ENCODE measurements around the gene MBD5. TPM values are rescaled to one million over a fixed set of nuclear protein-coding genes. Genes with fewer than 3 reads are reported as not detected.

Gene MBD5
- total and polyA plus RNA-seq, 4 donors: 5.7 to 140 (median 21.2) TPM

DNA sequence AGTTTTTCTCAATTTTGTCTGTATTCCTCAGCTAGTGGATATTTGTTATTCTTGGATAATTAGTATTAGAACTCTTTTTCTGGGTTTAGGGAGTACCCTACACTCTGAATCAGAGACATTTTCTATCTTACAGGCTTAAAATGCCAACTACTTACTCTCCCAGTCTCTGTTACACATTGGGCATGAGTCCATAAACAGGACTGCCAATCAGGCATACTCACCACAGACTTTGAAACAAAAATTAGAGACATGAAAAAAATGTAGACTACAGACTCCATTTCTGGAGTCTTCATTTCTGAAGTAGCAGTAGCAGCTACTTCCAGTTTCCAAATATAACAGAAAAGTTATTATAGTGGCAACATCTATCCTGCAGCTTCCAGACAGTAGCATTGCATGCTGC lies 279.7 kb downstream of the MBD5 start:
- Histone ChIP-seq H3K27me3 (ENCODE audit: control insufficient read depth in 3 of 3, insufficient read depth in 3 of 3, low read length in 2 of 3) (no peaks in the 10 kb centered on the region), H3K4me1 (ENCODE audit: control insufficient read depth in 5 of 5, insufficient read depth in 5 of 5, low read length in 5 of 5) (peaks cover 0 to 9% (median 0%) of the 10 kb centered on the region in 5 donors), H3K27ac (ENCODE audit: low read depth in 1 of 2, low read length in 1 of 2) (no peak overlapping the region), H3K9ac (ENCODE audit: insufficient read depth in 1 of 2, low read length in 2 of 2) (no peak overlapping the region), H3K36me3 (ENCODE audit: control insufficient read depth in 4 of 4, insufficient read depth in 4 of 4, low read length in 4 of 4) (peaks cover 0 to 2% (median under 1%) of the 10 kb centered on the region in 4 donors), H3K4me3 (no peak overlapping the region), H3K9me3 (ENCODE audit: control insufficient read depth in 4 of 4, insufficient read depth in 3 of 4, low read length in 3 of 4) (no peaks in the 10 kb centered on the region)
- no peak for DNase-seq
- ATAC-seq (ENCODE audit: insufficient read depth, low FRiP score): no peak
- TF ChIP-seq, protein P1, sequence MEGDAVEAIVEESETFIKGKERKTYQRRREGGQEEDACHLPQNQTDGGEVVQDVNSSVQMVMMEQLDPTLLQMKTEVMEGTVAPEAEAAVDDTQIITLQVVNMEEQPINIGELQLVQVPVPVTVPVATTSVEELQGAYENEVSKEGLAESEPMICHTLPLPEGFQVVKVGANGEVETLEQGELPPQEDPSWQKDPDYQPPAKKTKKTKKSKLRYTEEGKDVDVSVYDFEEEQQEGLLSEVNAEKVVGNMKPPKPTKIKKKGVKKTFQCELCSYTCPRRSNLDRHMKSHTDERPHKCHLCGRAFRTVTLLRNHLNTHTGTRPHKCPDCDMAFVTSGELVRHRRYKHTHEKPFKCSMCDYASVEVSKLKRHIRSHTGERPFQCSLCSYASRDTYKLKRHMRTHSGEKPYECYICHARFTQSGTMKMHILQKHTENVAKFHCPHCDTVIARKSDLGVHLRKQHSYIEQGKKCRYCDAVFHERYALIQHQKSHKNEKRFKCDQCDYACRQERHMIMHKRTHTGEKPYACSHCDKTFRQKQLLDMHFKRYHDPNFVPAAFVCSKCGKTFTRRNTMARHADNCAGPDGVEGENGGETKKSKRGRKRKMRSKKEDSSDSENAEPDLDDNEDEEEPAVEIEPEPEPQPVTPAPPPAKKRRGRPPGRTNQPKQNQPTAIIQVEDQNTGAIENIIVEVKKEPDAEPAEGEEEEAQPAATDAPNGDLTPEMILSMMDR (IDR thresholded peaks at IDR 0.05; ENCODE audit: control extremely low read depth, extremely low read depth): no peak

DNA sequence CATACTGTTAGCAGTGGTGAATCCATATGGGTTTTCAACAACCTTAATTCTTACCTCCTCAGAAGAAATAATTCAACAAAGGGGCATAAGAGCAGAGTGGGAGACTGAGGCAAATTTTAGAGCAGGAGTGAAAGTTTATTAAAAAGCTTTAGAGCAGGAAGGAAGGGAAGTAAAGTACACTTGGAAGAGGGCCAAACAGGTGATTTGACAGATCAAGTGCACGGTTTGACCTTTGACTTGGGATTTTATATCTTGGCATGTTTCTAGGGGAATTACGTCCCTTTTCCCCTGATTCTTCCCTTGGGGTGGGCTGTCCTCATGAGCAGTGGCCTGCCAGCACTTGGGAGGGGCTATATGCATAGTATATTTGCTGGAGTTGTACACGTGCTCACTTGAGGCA lies 280.5 kb downstream of the MBD5 start:
- no peak overlapping the region for H3K27ac ChIP-seq (ENCODE audit: low read depth in 1 of 2, low read length in 1 of 2)
- TF ChIP-seq, protein P1 (IDR thresholded peaks at IDR 0.05; ENCODE audit: control extremely low read depth, extremely low read depth): no peak
- WGBS, 2 donors: 70 to 71% methylated on average over 3 of the region's 3 CpGs
- peaks cover 0 to 2% (median under 1%) of the 10 kb centered on the region in 4 donors for H3K36me3 ChIP-seq (ENCODE audit: control insufficient read depth in 4 of 4, insufficient read depth in 4 of 4, low read length in 4 of 4)
- no peak overlapping the region for H3K9ac ChIP-seq (ENCODE audit: insufficient read depth in 1 of 2, low read length in 2 of 2)
- no peak overlapping the region for H3K4me3 ChIP-seq
- H3K4me1 ChIP-seq (ENCODE audit: control insufficient read depth in 5 of 5, insufficient read depth in 5 of 5, low read length in 5 of 5): peaks cover 0 to 10% (median 0%) of the 10 kb centered on the region in 5 donors
- no peak for ATAC-seq (ENCODE audit: insufficient read depth, low FRiP score)
- H3K9me3 ChIP-seq (ENCODE audit: control insufficient read depth in 4 of 4, insufficient read depth in 3 of 4, low read length in 3 of 4): no peaks in the 10 kb centered on the region
- no peak for DNase-seq
- no peaks in the 10 kb centered on the region for H3K27me3 ChIP-seq (ENCODE audit: control insufficient read depth in 3 of 3, insufficient read depth in 3 of 3, low read length in 2 of 3)

DNA sequence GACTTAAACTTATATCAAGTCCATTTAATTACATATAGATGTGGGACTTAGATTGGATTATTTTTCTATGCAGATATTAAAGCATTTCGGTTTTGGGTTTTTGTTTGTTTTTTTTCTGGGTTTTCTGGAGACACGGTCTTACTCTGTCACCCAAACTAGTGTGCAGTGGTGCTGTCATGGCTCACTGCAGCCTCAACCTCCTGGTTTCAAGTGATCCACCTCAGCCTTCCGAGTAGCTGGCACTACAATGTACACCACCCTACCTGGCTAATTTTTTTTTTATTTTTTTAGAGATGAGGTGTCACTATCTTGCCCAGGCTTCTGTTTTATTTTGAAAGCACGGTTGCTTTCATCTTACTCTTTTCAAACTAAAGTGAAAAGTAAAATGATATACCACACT lies 281.6 kb downstream of the MBD5 start:
- no peak for DNase-seq
- ATAC-seq (ENCODE audit: insufficient read depth, low FRiP score): no peak
- Histone ChIP-seq H3K4me3 (no peak overlapping the region), H3K9ac (ENCODE audit: insufficient read depth in 1 of 2, low read length in 2 of 2) (no peak overlapping the region), H3K27ac (ENCODE audit: low read depth in 1 of 2, low read length in 1 of 2) (no peak overlapping the region), H3K36me3 (ENCODE audit: control insufficient read depth in 4 of 4, insufficient read depth in 4 of 4, low read length in 4 of 4) (peaks cover 0 to 2% (median under 1%) of the 10 kb centered on the region in 4 donors), H3K27me3 (ENCODE audit: control insufficient read depth in 3 of 3, insufficient read depth in 3 of 3, low read length in 2 of 3) (no peaks in the 10 kb centered on the region), H3K4me1 (ENCODE audit: control insufficient read depth in 5 of 5, insufficient read depth in 5 of 5, low read length in 5 of 5) (peaks cover 0 to 10% (median 0%) of the 10 kb centered on the region in 5 donors), H3K9me3 (ENCODE audit: control insufficient read depth in 4 of 4, insufficient read depth in 3 of 4, low read length in 3 of 4) (no peaks in the 10 kb centered on the region)
- TF ChIP-seq, protein P1 (IDR thresholded peaks at IDR 0.05; ENCODE audit: control extremely low read depth, extremely low read depth): no peak
- WGBS, 2 donors: 95% methylated on average over 4 of the region's 4 CpGs

DNA sequence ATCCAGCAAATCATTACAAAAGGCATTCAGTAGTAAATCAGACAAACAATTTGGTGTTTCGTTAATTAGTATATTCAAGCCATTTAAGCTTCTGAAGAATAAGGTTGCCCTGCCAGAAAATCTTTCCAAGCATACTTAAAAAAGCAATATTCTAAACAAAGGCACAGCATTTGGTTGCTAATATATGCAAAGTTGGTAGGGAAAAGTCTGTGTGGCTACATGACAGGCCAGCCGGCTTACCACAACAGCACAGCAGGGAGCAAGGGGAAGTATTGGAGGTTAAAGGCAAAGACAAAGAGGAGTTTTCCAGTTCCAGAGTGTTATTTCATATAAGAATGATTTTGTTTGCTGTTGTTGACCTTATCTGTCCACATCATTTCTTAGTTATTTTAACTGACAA lies 282.3 kb downstream of the MBD5 start:
- TF ChIP-seq, protein P1 (IDR thresholded peaks at IDR 0.05; ENCODE audit: control extremely low read depth, extremely low read depth): no peak
- Histone ChIP-seq H3K9me3 (ENCODE audit: control insufficient read depth in 4 of 4, insufficient read depth in 3 of 4, low read length in 3 of 4) (no peaks in the 10 kb centered on the region), H3K4me1 (ENCODE audit: control insufficient read depth in 5 of 5, insufficient read depth in 5 of 5, low read length in 5 of 5) (peaks cover 0 to 10% (median 0%) of the 10 kb centered on the region in 5 donors), H3K27me3 (ENCODE audit: control insufficient read depth in 3 of 3, insufficient read depth in 3 of 3, low read length in 2 of 3) (no peaks in the 10 kb centered on the region), H3K4me3 (no peak overlapping the region), H3K9ac (ENCODE audit: insufficient read depth in 1 of 2, low read length in 2 of 2) (no peak overlapping the region), H3K27ac (ENCODE audit: low read depth in 1 of 2, low read length in 1 of 2) (no peak overlapping the region), H3K36me3 (ENCODE audit: control insufficient read depth in 4 of 4, insufficient read depth in 4 of 4, low read length in 4 of 4) (peaks cover 0 to 2% (median under 1%) of the 10 kb centered on the region in 4 donors)
- 94% methylated on average over 2 of the region's 2 CpGs for WGBS, 2 donors
- ATAC-seq (ENCODE audit: insufficient read depth, low FRiP score) (no peak), DNase-seq (peak; percentile 25 to 61 (median 50))
